Stimulated activated CD4-positive, alpha-beta T cell treated with anti-CD3 and anti-CD28 coated beads, Interleukin-15, amount 100 ng/mL, for 48 hours (primary cell): ENCODE data around the gene HSP90AB1.
"Not testable (repeated sequence)": the region's sequence is repeated elsewhere in the genome, so short reads cannot be mapped to it uniquely, and the experiment has no call there.

ENCODE experiments used
- DNase-seq, 2 donors: peaks; one replicate each; pipeline ENCODE4 v3.0.0-alpha.2; 2020; ENCODE audit warnings: low read depth in 2 of 2

HSP90AB1 gene

GRCh38 chr6:44222486-44223318 lies 24.2 kb upstream of the HSP90AB1 start:
- no peak for DNase-seq

- DNase-seq: peak; percentile 70 to 84
These were observed 23.4 kb upstream of the HSP90AB1 start, which contains the start of gene SLC29A1 for GRCh38 chr6:44223319-44224028. Gene SLC29A1 (plus strand): TSS chr6:44223595. CDS start chr6:44227314, 3,719 bp downstream.

GRCh38 chr6:44224029-44224964 lies 22.6 kb upstream of the HSP90AB1 start:
- DNase-seq: no peak

GRCh38 chr6:44224965-44225305 lies 22.0 kb upstream of the HSP90AB1 start:
- no peak for DNase-seq

- no peak for DNase-seq
These were observed 21.1 kb upstream of the HSP90AB1 start for GRCh38 chr6:44225579-44226325.

- no peak for DNase-seq
These were observed 20.3 kb upstream of the HSP90AB1 start for GRCh38 chr6:44226368-44227147.

- DNase-seq: no peak
These were observed 19.6 kb upstream of the HSP90AB1 start for GRCh38 chr6:44227148-44227793.

GRCh38 chr6:44228031-44228430 lies 18.9 kb upstream of the HSP90AB1 start:
- DNase-seq: no peak

GRCh38 chr6:44228433-44228832 lies 18.5 kb upstream of the HSP90AB1 start:
- DNase-seq: no peak

- no peak for DNase-seq
These were observed 18.1 kb upstream of the HSP90AB1 start for GRCh38 chr6:44228836-44229235.

GRCh38 chr6:44229376-44230033 lies 17.4 kb upstream of the HSP90AB1 start:
- no peak for DNase-seq

GRCh38 chr6:44230034-44230675 lies 16.7 kb upstream of the HSP90AB1 start:
- DNase-seq: no peak

GRCh38 chr6:44231426-44231825 lies 15.5 kb upstream of the HSP90AB1 start:
- not testable (repeated sequence) for DNase-seq

GRCh38 chr6:44232676-44233566 lies 14.0 kb upstream of the HSP90AB1 start:
- no peak for DNase-seq

- DNase-seq: no peak
These were observed 13.3 kb upstream of the HSP90AB1 start for GRCh38 chr6:44233567-44234100.

GRCh38 chr6:44234101-44235025 lies 12.5 kb upstream of the HSP90AB1 start:
- DNase-seq: no peak
